HG03342 (cell line): ENCODE results near the gene MGAT4A.

Source experiments
- ATAC-seq: cut with Tn5 transposase; IDR thresholded peaks from one replicate; pipeline ENCODE4 v1.9.1; 2021; ENCODE audit warnings: mild to moderate bottlenecking, moderate library complexity; ENCODE audit not compliant: unreplicated experiment

Gene MGAT4A

GRCh38 chr2:98704499-98705332 is 26.2 kb downstream of the MGAT4A start:
- no peak for ATAC-seq

DNA sequence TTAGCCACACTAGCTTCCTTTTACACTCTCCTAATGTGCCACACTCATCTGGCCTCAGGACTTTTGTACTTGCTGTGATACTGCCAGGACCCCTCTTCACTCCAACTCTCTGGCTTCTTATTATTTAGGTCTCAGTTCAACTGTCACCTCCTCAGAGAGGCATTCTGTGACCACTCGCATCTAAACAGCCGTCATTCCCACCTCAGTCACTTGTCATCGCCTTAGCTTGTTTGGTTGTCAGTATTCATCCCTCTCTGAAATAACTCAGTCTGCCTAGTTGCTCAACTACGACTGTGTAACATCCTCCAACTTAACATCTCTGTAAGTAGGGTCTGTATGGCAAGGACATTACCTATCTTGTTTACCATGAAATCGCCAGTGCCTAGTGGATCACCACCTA is 27.2 kb downstream of the MGAT4A start:
- ATAC-seq = no peak

DNA sequence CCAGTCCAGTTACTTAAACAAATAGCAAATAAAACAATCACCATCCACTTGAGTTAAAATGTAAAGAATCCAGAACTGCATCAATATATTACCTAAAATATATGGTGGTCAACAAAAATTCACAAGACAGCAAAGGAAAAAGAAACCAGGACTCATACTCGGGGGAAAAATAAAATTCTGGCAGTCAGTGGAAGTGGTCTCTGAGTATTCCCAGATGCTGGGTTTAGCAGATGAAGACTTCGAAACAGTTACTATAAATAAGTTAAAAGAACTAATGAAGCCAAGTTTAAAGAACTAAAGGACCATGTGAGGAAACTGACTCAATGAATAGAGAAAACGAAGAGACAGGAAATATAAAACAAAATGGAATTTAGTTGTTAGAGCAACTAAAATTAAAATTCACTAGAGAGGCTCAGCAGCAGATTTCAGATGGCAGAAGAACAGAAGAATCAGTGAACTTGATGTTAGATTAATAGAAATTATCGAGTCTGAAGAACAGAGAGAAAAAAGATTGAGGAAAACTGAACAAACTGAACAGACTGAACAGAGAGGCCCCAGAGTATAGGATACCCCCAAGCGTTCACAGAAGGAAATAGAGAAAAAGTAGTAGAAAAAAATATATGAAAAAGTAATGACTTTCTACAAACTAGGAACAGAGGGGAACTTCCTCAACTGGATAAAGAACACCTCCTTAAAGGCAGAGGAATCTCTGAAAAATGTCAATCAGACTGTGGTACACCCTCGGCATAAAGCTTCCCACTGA is 27.9 kb downstream of the MGAT4A start:
- ATAC-seq = no peak

DNA sequence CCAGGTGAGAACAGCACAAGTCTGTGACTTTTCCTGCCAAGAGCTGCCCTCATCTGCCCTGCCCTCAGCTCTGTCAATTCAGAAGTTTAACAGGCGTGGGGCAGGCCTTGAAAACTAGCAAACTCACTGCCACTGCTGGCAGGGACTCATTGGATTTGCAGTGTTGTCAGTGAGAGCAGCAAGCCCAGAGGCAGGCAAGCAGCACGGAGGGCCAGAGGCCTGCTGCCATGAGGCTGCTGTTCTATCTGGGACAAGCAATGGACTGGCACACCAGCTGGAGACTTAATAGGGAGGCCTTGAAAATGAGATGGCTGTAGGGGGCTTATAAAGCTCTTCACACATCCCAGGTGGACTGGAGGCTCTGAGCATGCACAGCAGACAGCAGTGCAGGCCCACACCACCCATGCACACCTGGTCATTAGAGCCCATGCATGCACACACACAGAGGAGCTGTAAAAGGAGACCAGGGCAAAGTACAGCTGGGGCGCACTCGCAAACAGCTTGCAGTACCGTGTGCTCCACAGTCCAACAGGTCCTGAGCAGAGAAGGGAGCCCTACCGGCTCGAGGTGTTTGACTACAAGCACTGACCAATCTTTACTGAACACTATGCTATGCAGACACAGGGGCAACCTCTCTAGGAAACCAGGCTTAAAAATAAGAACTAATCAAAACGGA is 28.7 kb downstream of the MGAT4A start:
- ATAC-seq = no peak

DNA sequence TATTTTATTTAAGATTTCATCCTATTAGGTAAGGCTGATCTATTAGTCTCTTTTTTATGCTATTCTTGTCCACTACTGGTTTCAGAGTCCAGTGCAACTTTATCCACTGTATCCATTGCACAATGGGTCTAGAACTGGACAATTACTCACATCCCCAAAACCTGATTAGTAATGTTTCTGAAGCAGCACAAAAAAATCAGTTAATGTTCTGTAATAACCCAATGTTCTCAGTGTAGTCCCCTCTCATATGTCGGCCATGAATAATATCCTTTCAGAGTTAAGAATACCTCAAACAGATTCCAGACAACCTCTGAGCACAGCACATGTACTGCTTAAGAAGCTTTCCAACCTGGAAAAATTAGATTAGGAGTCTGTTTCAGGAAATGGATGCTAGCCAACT is 29.7 kb downstream of the MGAT4A start:
- ATAC-seq = no peak

GRCh38 chr2:98698896-98699295 is 32.0 kb downstream of the MGAT4A start:
- no peak for ATAC-seq

- no peak for ATAC-seq
Measured at GRCh38 chr2:98697651-98698337, 33.1 kb downstream of the MGAT4A start.

- no peak for ATAC-seq
Measured at GRCh38 chr2:98696200-98696599, 34.7 kb downstream of the MGAT4A start.

- no peak for ATAC-seq
Measured at GRCh38 chr2:98695255-98695654, 35.7 kb downstream of the MGAT4A start.

GRCh38 chr2:98693477-98693876 is 37.5 kb downstream of the MGAT4A start:
- no peak for ATAC-seq

DNA sequence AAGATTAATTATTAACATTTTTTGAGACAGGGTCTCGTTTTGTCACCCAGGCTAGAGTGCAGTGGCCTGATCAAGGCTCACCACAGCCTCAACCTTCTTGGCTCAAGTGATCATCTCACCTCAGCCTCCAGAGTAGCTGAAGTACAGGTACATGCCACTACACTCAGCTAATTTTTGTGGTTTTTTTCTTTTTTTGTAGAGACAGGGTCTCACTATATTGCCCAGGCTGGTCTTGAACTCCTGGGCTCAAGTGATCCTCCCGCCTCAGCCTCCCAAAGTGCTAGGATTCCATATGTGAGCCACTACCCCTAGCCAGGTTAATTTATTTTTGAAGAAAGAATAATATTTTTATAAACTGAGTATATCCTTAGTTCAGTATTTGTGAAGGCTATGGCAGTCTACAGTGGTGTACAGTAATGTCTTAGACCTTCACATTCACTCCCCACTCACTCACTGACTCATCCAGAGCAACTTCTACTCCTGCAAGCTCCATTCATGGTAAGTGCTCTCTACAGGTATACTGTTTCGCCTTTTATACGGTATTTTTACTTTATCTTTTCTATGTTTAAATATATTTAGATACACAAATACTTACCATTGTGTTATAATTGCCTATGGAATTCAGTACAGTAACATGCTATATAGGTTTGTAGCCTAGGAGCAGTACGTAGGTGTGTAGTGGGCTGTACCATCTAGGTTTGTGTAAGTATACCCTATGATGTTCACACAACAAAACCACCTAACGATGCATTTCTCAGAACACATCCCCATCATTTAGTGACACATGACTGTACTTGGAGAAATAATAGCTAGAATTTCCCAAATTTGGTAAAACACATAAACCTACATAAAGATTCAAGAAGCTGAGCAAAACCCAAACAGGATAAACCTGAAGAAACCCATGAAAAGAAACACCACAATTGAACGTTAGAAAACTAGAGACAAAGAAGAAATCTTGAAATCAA is 38.6 kb downstream of the MGAT4A start:
- no peak for ATAC-seq

GRCh38 chr2:98691303-98691702 is 39.6 kb downstream of the MGAT4A start:
- ATAC-seq = no peak

- no peak for ATAC-seq
Measured at GRCh38 chr2:98685930-98686887, 44.7 kb downstream of the MGAT4A start.

- ATAC-seq = no peak
Measured at GRCh38 chr2:98683728-98684127, 47.2 kb downstream of the MGAT4A start.

DNA sequence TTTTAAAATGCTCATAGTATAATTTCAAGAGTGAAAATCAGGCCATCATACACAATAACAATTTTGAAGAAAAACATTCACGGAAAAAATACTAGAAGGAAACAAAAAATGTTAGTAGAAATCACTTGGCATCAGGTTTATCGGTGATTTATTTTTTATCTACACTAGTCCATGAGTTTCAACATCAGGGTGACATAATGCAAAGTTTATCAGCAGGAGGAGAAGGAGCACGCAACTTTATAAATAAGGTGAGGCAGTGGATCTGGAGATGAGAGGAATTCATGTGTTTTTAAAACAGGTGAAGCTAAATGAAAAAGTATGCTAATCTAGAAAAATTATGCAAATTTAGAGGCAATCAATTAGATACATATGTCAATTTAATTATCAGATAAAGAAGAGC is 54.2 kb downstream of the MGAT4A start:
- ATAC-seq = no peak

DNA sequence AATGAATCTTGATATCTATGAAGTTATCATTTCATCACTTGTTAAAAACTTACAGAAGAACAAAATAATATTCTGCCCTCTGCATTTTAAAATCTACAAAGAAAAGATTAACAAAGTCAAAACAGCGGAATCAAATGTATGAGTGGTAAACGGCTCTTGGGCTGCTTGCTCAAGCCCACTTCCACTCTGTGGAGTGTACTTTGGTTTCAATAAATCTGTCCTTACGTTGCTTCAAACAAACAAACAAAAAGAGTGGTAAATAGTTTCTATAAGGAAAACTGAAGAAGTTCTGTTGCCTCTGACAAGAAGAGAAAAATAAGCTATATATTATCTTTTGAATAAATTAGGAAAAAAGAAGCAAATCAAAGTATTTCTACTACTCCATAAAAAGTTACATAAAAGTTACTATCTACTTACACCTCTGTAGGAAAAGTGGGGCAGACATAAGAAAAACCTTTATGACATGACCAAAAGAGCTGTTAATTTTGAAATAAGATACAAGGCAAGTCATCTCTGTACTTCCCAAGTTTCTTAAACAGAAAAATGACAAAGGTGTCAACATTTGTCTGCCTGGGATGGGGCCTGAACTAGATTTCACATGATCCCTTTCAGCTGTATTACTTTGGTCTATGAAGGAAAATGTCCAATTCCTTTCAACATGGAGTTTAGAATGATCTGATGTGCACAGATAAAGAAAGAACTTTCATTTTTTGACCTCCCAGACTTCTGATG is 56.5 kb downstream of the MGAT4A start:
- no peak for ATAC-seq

- no peak for ATAC-seq
Measured at GRCh38 chr2:98669675-98670074, 61.3 kb downstream of the MGAT4A start.

DNA sequence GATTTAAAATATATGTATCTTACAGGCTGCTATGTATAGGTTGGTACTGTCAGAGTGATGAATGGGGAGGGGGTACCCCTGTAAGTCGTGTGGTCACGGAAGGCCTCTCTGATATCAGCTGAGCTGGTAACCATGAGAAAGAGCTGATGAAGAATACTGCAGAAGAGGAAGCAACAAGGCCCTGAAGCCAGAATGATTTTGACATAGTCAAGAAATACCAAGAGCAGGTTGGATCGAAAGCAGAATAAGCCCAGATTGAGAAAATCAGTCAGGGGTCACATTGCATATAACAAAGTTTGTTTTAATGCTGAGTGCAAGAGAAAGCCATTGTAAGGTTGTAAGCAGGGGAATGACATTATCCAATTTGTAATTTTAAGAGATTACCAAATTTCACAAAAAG is 65.3 kb downstream of the MGAT4A start:
- no peak for ATAC-seq
